HTR-8/SVneo (cell line): Measurements from ENCODE around the gene KPNA2.

Experiments
- DNase-seq: peaks from one replicate; pipeline ENCODE4 v3.0.0; 2011; ENCODE audit warnings: low spot score, mixed read lengths; ENCODE audit not compliant: insufficient read length
- FAIRE-seq: peaks from 2 replicates; lab custom pipeline; 2011; peaks lifted over from hg19 to GRCh38; lab: Jason Lieb, UNC

Gene KPNA2

DNA sequence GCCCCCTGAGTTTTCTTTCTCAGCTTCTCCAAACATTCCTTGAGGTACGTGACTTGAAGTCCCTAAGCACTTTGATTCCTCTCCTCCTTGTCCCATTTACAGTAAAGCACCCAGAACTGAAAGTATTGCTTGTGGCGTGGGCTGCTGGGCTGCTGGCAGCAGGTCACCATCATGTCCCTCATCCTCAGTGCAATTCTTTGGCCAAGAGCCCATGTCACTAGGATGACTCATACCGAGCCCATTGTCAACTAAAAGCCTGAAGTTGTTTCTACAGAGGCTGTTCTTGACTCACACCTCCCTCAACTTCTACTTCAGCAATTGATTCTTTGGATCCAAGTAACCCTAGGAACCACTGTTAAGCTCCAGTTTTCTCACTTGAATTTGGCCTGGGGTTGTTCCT, 54.3 kb downstream of the KPNA2 start:
- no peak for DNase-seq
- peak; percentile 80 for FAIRE-seq

DNA sequence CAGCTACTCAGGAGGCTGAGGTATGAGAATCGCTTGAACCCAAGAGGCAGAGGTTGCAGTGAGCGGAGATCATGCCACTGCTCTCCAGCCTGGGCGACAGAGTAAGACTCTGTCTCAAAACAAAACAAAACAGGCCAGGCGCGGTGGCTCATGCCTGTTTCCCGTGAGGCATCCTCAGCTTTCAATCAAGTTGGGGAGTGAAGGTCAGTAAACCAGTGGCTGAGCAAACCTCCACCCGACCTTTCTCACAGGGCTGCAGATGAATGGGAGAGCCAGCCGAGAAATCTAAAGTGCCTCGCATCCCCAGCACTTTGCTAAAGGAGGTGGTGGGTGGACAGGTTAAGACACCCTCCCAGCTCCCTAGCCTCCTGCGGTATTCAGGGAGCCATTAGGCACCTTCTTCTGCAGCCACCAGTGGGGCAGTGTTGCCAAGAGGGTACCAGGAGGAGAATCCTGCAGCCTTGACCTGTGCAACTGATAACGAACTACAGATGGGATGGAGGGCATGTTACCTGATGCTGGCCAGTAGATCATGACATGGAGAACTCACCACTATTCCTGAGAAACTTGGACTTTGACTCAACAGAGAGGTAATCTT, 59.0 kb downstream of the KPNA2 start:
- no peak for FAIRE-seq
- no peak for DNase-seq

- FAIRE-seq (peak; percentile 38), DNase-seq (no peak)
Measured at GRCh38 chr17:68095205-68095811, 59.8 kb downstream of the KPNA2 start.

GRCh38 chr17:68096111-68096510, 60.6 kb downstream of the KPNA2 start:
- FAIRE-seq (no peak), DNase-seq (no peak)
